ENCODE results near the gene ESPNL. TPM values are rescaled to one million over a fixed set of nuclear protein-coding genes. Genes with fewer than 3 reads are reported as not detected.

Gene ESPNL
- polyA plus RNA-seq, 1 donor (not counting 4 experiments of a cell fraction or from before 2014, with no cell fraction given) = 0.16 TPM

DNA sequence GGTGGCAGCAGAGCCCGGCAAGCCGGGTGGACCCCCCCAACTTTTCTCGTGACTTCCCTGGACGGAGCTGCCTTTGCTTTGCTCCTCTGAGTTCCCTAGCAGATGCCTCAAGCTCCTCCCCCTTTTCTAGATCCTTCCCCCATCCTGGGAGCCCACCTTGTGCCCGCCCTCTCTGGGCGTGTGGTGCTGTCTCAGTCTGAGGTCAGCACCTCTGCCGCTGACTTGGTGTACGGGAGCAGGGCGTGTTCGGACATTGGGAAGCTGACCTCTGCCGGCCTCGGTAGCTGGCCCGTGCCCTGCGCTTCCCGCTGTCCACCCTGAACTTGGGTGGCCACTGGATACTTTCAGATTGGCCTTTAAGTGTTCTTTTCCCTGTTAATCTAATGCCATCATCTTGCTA lies 19.6 kb upstream of the ESPNL start:
- Histone ChIP-seq H3K9me1 (ENCODE audit: control insufficient read depth, extremely low read depth, insufficient read depth, low read length) (no peaks in the 10 kb centered on the region), H2AFZ (ENCODE audit: control insufficient read depth, low read length) (no peak overlapping the region), H3K9ac (ENCODE audit: control insufficient read depth, extremely low read depth, insufficient read depth, low read length) (no peak overlapping the region), H3K27me3 (ENCODE audit: control insufficient read depth, extremely low read depth, insufficient read depth, low read length) (no peaks in the 10 kb centered on the region), H4K20me1 (ENCODE audit: control insufficient read depth, extremely low read depth, insufficient read depth, low read length) (no peaks in the 10 kb centered on the region), H3K4me3 (ENCODE audit: control insufficient read depth in 2 of 3, extremely low read depth in 1 of 3, insufficient read depth in 2 of 3, low read depth in 1 of 3, low read length in 3 of 3) (no peak overlapping the region), H3K79me2 (ENCODE audit: control insufficient read depth, insufficient read depth, low read length) (no peaks in the 10 kb centered on the region), H3K27ac (ENCODE audit: control insufficient read depth, insufficient read depth, low read length) (no peak overlapping the region), H3K4me1 (ENCODE audit: control insufficient read depth, extremely low read depth, insufficient read depth, low read length) (no peaks in the 10 kb centered on the region), H3K36me3 (ENCODE audit: control insufficient read depth in 2 of 2, extremely low read depth in 1 of 2, insufficient read depth in 2 of 2, low read length in 2 of 2) (peaks cover 12 to 30% of the 10 kb centered on the region in 2 experiments), H3K9me3 (ENCODE audit: control insufficient read depth, low read depth, low read length) (no peaks in the 10 kb centered on the region), H3K4me2 (ENCODE audit: control insufficient read depth, extremely low read depth, insufficient read depth, low read depth, low read length) (no peak overlapping the region)
- dilution Hi-C loops (cut with MboI; ENCODE audit: extremely low pct_ligation_motif_present, low sequenced_read_pairs) = no loop called here
- FAIRE-seq = no peak
- DNase-seq (ENCODE audit: low read depth, low spot score) = no peak
- TF ChIP-seq CTCF (optimal IDR thresholded peaks at IDR 0.05 in 1 of 3, IDR thresholded peaks at IDR 0.05 in 1 of 3, conservative IDR thresholded peaks at IDR 0.05 in 1 of 3; ENCODE audit: extremely low read depth in 1 of 3, insufficient read depth in 2 of 3, low read length in 3 of 3) = no peak
- TF ChIP-seq EZH2 (IDR thresholded peaks at IDR 0.05; ENCODE audit: low read length) = no peak

- TF ChIP-seq CTCF (optimal IDR thresholded peaks at IDR 0.05 in 1 of 3, IDR thresholded peaks at IDR 0.05 in 1 of 3, conservative IDR thresholded peaks at IDR 0.05 in 1 of 3; ENCODE audit: extremely low read depth in 1 of 3, insufficient read depth in 2 of 3, low read length in 3 of 3) (no peak), EZH2 (IDR thresholded peaks at IDR 0.05; ENCODE audit: low read length) (no peak)
- no peak for FAIRE-seq
- DNase-seq (ENCODE audit: low read depth, low spot score) = no peak
- Histone ChIP-seq H2AFZ (ENCODE audit: control insufficient read depth, low read length) (no peak overlapping the region), H3K79me2 (ENCODE audit: control insufficient read depth, insufficient read depth, low read length) (no peaks in the 10 kb centered on the region), H3K36me3 (ENCODE audit: control insufficient read depth in 2 of 2, extremely low read depth in 1 of 2, insufficient read depth in 2 of 2, low read length in 2 of 2) (peaks cover 12 to 30% of the 10 kb centered on the region in 2 experiments), H3K4me3 (ENCODE audit: control insufficient read depth in 2 of 3, extremely low read depth in 1 of 3, insufficient read depth in 2 of 3, low read depth in 1 of 3, low read length in 3 of 3) (no peak overlapping the region), H3K9ac (ENCODE audit: control insufficient read depth, extremely low read depth, insufficient read depth, low read length) (no peak overlapping the region), H3K9me1 (ENCODE audit: control insufficient read depth, extremely low read depth, insufficient read depth, low read length) (no peaks in the 10 kb centered on the region), H3K27me3 (ENCODE audit: control insufficient read depth, extremely low read depth, insufficient read depth, low read length) (no peaks in the 10 kb centered on the region), H3K9me3 (ENCODE audit: control insufficient read depth, low read depth, low read length) (no peaks in the 10 kb centered on the region), H3K27ac (ENCODE audit: control insufficient read depth, insufficient read depth, low read length) (no peak overlapping the region), H3K4me2 (ENCODE audit: control insufficient read depth, extremely low read depth, insufficient read depth, low read depth, low read length) (no peak overlapping the region), H4K20me1 (ENCODE audit: control insufficient read depth, extremely low read depth, insufficient read depth, low read length) (no peaks in the 10 kb centered on the region), H3K4me1 (ENCODE audit: control insufficient read depth, extremely low read depth, insufficient read depth, low read length) (no peaks in the 10 kb centered on the region)
- dilution Hi-C loops (cut with MboI; ENCODE audit: extremely low pct_ligation_motif_present, low sequenced_read_pairs) = no loop called here
These were observed 19.0 kb upstream of the ESPNL start for GRCh38 chr2:238081150-238081549.
